Brain pericyte (primary cell): ENCODE data around the gene TP53I11.

Experiments
- DNase-seq: peaks from one replicate; pipeline ENCODE4 v3.0.0-alpha.2; 2012; ENCODE audit warnings: low read depth, low spot score

TP53I11 gene

GRCh38 chr11:44940835-44941234, 9.8 kb downstream of the TP53I11 start:
- DNase-seq, result no peak

DNA sequence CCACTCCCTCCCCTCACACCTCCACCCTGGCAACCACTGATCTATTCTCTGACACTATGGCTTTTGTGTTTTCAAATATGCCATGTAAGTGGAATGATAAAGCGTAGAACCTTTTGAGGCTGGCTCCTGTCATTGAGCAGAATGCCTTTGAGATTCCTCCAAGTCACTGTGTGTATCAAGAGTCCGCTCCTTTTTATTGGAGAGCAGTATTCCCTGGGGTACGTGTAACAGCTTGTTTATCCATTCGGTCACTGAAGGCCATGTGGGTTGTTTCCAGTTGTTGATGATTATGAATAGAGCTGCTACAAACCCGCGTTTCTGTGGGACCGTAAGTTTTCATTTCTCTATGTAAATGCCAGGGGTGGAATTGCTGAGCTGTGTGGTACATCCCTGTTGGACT, 10.3 kb downstream of the TP53I11 start:
- DNase-seq, result no peak

DNA sequence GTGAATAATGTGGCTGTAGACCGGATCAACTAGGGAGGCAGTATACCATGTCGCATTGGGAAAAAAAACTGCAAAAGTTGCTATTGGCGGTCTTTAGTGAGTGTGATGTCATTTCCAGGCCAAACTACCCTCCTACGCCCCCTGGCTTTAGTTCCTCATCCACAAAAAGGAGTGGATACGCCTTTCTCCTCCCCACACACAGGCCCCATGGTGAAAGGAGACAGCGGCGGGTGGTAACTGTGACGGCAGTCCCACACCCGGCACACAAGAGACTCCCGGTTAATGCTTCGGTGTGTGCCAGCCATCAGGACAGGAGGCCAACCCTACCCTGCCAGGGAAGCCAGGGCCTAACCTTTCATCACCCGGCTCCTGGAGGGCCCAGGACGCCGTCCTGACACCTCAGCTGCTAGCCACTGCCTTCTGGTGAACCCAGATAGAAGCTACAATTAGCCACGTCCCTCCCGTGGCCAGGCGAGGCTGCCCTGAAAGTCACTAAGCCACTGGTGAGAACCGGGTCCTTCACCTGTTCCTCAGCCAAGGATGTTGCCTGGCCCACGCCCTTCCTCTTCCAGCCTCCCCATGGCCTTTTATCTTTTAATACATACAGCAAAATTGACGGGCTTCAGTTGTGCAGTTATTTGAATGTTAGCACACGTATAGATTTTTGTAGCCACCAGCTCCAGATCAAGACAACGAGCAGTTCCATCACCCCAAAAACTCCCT, 10.8 kb downstream of the TP53I11 start:
- DNase-seq, result no peak

- no peak for DNase-seq
Observed at GRCh38 chr11:44938066-44938691, 12.5 kb downstream of the TP53I11 start.

DNA sequence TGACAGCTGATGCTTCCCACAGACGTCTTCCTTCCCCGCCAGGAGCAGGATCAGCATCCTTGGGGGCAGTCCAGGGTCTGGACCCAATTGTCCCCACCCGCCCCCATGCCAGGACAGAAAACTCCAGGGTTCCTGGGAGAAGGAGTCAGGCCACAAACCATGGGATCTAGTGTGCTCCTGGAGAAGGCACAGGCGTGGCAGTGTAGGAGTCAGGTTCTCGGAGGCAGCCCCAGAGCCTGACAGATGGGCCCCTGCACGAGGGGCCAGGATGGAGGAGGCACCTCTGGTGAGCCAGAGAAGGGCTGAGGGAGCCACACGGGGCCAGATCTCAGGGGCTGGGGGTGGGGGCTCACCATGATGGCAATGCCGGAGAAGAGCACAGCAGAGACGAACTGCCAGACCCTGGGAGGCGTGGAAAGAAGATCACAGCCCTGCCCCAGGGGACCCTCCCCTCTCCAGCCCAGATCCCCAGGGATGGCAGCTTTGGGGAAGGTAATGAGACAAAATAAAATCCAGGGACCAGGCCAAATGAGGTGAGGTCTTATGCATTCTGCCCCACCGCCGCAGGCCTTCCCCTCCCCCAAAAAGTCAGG, 13.6 kb downstream of the TP53I11 start:
- no peak for DNase-seq

GRCh38 chr11:44936525-44936924, 14.2 kb downstream of the TP53I11 start:
- DNase-seq, result peak; percentile 40

DNA sequence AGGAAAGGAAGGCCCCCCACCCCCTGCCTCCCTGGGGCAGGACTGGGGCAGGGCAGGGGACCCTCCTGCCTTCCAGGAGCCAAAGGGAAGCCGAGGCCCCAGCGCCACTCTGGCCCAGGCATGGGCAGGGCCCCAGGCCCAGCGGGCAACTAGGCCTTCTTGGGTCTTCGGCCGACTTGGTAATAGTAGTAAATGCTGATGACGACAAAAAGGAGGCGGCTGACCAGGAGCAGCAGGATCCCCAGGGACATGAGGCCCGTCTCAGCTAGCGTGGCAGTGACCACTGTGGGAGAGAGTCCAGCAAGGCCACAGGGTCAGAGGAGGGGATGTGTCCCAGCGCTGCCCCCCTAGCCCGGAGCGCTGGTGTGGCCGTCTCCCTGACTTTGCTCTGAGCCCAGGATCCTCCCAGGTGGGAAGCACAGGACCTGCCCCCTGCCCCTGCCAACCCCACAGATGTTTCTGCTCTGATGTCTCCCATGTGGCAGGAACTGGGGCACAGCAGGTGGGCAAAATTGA, 15.9 kb downstream of the TP53I11 start:
- DNase-seq, result no peak

DNA sequence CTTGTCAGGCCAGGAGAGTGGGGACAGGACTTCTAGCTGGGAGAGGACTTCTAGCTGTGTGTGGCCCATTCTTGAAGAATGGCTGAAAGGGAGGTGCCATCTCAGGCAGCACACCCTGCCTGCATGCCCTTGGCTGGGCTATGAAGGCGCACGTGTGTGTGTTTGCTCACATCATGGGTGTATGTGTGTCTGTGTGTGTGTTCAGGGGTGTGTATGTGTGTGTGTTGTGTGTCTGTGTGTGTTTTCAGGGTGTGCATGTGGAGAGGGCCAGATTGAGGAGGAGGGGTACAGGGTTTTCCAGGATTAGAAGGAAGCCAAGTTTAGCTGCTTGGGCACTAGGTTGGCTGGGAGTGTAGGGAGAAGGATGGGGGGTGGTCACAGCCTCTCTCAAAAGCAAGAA, 16.6 kb downstream of the TP53I11 start:
- DNase-seq, result no peak

DNA sequence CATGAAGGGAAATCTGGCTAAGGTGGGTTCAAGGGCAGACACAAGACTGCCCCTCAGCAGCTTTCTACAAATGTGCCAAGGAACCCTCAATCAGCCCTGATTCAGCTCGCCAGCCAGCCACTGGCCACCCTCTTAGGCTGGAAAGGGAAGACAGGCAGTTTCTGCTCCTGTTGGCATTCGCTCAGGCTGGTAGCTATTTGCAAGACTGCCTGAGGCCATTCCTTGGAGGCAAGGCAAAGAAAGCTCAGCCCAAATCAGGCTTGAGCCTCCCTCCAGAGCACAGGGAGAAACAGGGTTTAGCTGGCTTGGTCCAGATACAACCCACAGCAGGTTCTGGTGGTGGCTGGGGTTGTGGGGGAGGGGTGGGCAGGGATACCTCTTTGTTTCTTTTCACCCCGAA, 19.2 kb downstream of the TP53I11 start:
- no peak for DNase-seq

GRCh38 chr11:44930588-44931302, 19.9 kb downstream of the TP53I11 start:
- no peak for DNase-seq

GRCh38 chr11:44928816-44929215, 21.9 kb downstream of the TP53I11 start:
- no peak for DNase-seq

DNA sequence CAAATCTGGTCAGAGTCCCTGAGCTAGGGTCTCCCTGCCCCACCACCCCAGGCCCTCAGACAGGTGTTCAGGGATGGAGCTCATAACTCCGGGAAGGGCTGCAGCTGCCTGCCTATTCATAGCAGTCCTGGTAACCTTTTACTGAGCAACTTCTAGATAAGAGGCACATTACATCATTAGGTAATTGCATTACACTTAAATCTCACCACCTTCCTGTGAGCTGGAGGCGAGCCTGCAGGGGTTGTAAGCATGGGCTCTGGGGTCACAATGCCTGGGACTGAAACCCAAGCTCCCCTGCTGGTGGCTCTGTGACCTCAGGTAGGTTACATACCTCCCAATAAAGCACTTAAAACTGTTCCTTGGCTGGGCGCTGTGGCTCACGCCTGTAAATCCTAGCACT, 22.5 kb downstream of the TP53I11 start:
- no peak for DNase-seq

DNA sequence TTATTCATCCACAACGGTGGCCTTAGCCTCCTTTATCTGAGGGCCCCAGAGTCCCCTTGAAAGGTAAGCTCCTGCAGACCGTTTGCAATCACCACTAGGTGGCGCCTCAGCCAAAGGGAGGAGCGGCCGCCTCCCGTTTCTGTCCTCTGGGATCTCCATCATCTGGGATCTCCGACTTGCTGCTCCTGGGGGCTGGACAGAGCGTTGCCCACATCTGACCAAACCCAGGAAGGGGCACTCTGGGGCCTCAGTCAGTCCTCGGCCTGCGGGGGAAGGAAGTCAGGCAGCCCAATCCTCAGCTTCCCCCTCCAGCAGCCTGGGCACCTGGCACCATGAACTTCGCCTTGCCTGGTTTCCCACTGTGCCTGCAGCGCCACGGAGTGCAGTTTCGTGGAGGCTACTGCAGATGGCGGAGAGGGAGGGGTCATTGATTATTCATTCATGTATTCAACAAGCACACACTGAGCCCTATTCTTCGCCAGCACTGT, 23.5 kb downstream of the TP53I11 start:
- no peak for DNase-seq

DNA sequence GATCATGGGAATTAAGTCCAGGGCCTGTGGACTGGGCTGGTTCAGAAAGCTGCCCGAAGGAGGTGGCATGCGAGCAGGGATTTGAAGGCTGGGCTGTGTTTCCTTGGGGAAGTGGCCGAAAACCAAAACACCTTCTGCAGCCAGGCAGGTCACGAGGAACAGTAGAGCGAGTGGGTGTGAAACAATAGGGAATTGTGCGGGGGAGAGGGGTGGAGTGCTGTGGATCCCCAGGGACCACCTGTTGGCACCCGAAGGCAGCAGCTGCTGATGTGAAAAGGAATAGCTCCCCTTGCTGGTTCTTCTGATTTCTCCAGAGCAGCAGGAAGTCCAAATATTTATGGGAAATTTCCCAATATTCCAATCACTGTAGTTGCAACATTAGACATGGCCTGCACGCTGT, 24.6 kb downstream of the TP53I11 start:
- DNase-seq, result no peak

- no peak for DNase-seq
Observed at GRCh38 chr11:44923806-44924205, 26.9 kb downstream of the TP53I11 start.

DNA sequence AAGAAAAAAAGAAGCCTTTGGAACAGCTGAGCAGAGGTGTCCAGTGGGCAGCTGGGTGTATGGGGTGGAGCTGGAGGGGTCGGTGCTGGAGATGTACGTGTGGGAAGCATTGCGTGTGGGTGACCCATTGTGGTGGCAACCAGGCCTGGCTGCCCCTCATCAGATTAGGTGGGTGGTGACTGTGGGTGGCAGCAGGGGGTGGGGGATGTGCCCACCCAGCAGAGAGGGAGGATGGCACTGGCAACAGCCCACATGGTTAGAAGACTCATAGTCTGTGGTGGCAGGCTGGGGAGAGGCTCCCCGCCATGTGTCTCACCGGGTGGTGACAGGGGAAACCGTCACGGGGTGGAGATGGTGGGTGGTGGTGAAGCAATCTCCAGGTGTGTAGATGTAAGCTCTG, 27.6 kb downstream of the TP53I11 start:
- DNase-seq, result no peak

GRCh38 chr11:44920451-44920850, 30.2 kb downstream of the TP53I11 start:
- no peak for DNase-seq

GRCh38 chr11:44917741-44918140, 32.9 kb downstream of the TP53I11 start:
- DNase-seq, result no peak

DNA sequence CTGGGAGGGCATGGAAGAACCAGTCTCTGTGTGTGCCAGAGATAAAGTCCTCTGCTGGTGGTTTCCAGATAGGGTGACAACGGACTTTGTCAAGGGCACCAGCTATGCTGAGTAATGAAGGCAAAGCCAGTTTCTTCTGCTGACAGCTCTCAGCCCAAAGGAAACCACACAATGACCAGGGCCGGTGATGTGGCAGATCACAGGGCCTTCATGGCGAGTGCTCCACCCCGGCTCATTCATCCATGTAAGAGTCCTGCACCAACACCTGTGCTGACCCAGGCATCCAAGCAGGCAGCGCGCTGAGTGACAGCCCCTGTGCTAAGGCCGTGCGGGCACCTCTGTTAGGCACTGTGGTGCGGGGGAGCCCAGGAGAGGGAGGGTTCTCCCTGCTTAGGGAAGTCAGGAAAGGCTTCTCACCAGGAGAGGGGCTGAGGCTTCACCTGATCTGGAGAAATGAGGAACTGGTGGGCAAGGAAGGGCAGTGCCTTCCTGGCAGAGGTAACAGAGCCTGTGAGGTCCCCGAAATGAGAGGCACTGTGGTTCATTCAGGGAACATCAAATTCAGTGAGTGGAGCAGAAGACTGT, 33.8 kb downstream of the TP53I11 start:
- no peak for DNase-seq

DNA sequence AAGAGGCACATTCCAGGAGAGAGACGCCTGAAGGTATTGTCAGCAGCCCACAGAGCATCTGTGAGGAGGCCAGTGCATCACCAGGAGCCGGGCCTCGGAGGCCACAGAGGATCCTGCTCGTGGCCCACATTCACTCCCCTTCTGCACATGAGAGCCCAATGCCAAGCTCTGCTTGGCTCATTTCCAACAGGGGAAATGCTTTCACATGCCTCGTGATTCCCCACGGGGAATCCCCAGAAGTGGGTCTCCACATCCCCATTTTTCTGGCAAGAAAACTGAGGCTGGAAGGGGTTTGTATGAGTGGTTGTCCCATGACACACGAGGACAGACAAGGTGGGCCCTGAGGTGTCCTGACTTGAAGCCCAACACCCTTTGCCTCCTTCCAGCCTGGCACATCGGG, 34.4 kb downstream of the TP53I11 start:
- DNase-seq, result no peak

DNA sequence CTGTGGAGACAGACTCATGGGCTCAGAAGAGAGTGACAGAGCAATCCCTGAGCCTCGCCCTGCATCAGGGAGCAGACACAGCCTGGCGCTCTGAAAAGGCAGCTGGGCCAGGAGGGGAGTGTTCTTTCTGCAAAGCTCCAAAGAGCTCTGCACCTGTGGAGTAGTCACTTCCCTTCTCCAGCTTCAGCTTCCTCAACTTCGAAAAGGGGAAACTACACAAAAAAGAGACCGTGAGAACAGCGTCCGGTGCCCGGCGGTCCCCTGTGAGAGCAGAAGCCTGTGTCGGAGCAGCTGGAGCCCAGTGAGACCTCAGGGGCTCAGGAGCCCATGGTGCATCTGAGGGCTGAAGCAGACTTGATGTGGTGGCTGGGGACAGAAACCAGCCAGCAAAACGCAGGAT, 35.1 kb downstream of the TP53I11 start:
- no peak for DNase-seq

GRCh38 chr11:44915004-44915403, 35.7 kb downstream of the TP53I11 start:
- DNase-seq, result no peak
